GM23338 (cell line): ENCODE measurements around the gene PAPPA.

ENCODE experiments used
- CTCF ChIP-seq, 2 experiments: fragments of 200-600 bp in 1 of 2; sonication (generic) in 1 of 2; conservative IDR thresholded peaks; 2 replicates each; pipeline versions ENCODE4 v1.5.1 to v1.6.1; 2016 to 2017; ENCODE audit warnings: antibody characterized with exemption in 2 of 2, low read depth in 2 of 2, mild to moderate bottlenecking in 2 of 2, moderate library complexity in 1 of 2
- EZH2 ChIP-seq: fragments of 200-600 bp; sonication (generic); IDR thresholded peaks from one replicate; pipeline ENCODE4 v1.8.0; 2017; ENCODE audit warnings: antibody characterized with exemption, mild to moderate bottlenecking, low read depth; ENCODE audit not compliant: unreplicated experiment

- TF ChIP-seq EZH2 = no peak
- peak; percentile 80 to 87 for TF ChIP-seq CTCF (conservative IDR thresholded peaks at IDR 0.05; ENCODE audit: low read depth in 2 of 2)
Measured at GRCh38 chr9:116149844-116150243, 3.7 kb upstream of the PAPPA start.
